NCI-H345 treated with DMSO at 0.1 percent for 48 hours (cell line): Measurements from ENCODE around the gene UAP1.

Source experiments
- DNase-seq: peaks from one replicate; lab custom pipeline; 2025; ENCODE audit not compliant: unreplicated experiment; lab: John Stamatoyannopoulos, UW

The UAP1 gene

DNA sequence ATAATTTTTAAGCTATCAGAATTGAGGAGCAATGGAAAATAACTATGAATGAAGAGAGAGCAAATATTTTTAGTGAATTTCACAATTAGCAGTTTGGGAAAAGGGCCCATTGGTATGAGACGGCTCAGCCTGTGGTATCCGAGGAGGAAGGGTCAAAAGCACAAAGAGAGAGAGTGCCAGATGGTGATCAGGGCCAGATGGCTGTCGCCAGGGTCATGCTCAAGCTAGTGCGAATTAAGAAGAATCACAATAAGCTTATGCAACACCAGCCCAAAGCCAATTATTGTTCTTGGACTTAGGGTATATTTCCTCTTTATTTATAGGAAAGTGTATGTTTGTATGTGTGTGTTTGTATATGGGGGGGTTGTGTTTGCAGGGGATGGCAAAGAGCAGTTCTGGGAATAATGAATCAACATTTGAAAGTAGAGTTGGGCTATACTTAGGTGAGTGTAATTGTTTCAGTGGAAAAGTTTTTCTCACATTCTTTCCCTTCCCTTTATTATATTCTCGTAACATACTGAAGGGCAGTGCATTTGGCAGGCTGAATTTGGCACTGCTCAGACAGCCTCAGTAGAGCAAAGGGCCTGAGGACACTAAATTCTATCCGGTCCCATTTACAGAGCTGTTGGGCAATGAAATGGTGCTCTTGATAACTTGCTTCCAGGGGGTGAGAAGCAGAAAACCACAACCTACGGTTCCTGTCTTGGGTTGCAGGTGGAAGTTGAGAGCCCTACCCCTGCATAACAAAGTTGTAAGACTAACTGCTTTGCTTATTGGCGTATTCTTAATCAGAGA, 51.3 kb downstream of the UAP1 start:
- DNase-seq = no peak

GRCh38 chr1:162616848-162617247, 55.3 kb downstream of the UAP1 start:
- no peak for DNase-seq

DNA sequence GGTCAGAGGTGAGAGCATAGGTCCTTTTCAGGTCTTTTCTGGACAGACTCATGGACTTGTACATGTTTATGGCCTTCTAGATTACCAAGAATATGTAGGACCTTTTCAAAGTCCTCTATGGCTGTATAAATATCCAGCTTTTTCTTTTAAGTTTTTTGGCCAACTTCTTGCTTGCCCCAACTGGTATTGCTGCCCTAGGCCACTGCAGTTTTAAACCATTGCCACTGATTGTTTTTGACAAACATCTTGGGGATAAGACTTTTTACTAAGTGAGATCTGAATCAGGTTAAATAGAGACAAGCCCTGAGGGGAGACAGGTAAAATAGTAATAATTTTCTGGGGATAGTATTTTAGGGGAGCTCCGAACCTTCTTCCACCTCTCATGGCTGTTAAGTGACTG, 56.0 kb downstream of the UAP1 start:
- no peak for DNase-seq

GRCh38 chr1:162619076-162619475, 57.6 kb downstream of the UAP1 start:
- no peak for DNase-seq

DNA sequence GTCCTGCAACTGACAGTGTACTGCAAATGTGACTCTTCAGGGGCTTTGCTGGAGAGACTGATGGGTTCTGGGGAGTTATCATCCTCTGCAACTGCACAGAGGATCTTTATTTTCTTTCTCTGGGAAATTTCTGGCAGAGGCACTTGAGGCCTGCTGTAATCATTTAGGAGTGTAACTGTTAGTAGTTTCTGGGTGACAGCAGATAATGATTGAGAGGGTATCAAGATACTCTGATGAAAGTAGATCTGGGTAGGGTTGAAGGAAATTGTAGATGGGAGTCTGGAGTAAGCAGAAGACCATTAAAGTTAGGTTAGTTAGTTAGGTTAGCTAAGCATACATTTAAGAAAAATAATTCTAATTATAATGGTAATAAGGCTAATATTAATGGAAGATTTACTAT, 59.7 kb downstream of the UAP1 start:
- DNase-seq = no peak

- no peak for DNase-seq
Measured at GRCh38 chr1:162625679-162626078, 64.2 kb downstream of the UAP1 start.

GRCh38 chr1:162626094-162626493, 64.6 kb downstream of the UAP1 start:
- no peak for DNase-seq

GRCh38 chr1:162626761-162627160, 65.2 kb downstream of the UAP1 start:
- no peak for DNase-seq

GRCh38 chr1:162627662-162628296, 66.3 kb downstream of the UAP1 start:
- DNase-seq = no peak

- no peak for DNase-seq
Measured at GRCh38 chr1:162629077-162629627, 67.6 kb downstream of the UAP1 start.

DNA sequence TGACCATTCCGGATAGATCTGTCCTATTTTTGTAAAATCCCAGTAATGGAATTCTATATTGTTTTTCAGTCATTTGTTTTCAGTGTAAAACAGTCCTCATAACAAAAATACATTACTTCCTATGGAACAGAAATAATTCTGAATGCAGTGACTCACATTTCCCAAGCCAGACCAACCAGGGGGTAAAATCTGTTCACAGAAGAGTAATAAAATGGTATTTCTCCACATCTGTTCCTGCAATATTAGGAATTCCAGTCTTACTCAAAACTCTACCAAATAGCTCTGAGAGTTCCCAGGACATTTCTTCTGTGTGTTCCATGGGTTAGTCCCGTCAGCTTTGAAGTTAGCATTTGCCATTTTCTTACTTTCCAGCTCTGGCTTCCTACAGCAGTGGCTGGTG, 68.1 kb downstream of the UAP1 start:
- DNase-seq = no peak

GRCh38 chr1:162631546-162632191, 70.1 kb downstream of the UAP1 start:
- no peak for DNase-seq

- DNase-seq = no peak
Measured at GRCh38 chr1:162632217-162632666, 70.7 kb downstream of the UAP1 start, which contains the start of gene DDR2. Gene DDR2, plus strand, starts transcription at chr1:162632464. Its CDS starts 86,600 bp downstream, at chr1:162719064.

- no peak for DNase-seq
Measured at GRCh38 chr1:162632698-162633080, 71.2 kb downstream of the UAP1 start.

DNA sequence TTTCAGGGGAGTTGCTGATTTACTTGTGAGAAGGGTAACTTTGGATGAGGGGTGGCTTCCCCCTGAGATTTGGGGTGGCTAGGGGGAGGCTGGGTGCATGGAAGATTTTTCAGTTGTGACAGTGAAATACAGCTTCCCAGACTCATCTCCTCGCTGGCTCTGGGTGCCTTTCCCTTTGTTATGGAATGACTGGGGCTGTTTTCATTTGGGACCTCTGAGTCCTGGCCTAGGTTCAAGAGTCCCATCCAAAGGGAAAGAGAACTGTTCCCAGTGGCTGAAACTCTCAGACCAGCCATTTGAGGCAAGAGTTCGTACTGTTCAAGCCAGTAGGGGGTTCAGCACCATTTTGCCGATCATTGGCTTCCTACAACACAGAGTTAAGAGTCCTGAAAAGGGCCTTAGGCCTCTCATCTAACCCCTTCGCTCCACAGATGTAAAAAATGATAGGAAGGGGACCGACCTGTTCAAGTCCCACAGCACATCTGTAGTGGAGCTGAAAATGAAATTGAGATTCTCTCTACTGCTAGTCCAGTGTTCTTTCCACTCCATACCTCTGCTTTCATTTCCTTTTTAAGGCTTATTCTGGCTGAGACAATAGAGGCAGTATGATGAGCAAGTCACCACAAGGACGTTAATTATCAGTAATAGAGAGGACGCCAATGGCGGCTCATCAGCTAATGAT, 71.7 kb downstream of the UAP1 start:
- DNase-seq = no peak

DNA sequence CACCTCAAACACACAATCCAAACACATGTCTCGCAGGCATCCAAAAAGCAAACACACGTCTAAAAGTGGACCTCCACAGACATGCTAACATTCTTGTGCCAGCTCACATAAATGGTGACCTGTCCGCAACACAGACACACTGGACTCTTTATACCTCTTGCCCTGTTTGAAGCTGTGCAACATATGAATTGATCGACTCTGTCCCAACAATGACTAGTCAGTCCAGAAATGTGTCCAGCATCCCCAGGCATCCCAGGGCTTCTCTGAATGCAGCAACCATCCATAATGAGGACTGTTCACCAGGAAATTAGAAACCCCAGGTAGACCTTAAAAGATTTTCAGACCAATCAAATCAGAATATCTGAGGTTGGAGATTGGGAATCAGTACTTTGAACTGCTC, 73.9 kb downstream of the UAP1 start:
- no peak for DNase-seq

DNA sequence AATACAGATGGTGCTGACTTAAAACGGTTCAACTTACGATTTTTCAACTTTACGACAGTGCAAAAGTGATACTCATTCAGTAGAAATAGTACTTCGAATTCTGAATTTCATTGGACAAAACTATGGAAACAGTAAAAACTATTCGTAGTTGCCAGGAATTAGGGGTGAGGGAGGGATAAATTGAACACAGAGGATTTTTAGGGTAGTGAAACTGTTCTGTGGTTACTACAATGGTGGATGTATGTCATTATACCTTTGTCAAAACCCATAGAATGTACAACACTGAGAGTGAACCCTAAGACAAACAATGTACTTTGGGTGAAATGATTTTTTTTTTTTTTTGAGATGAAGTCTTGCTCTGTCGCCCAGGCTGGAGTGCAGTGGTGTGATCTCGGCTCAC, 78.2 kb downstream of the UAP1 start:
- no peak for DNase-seq

DNA sequence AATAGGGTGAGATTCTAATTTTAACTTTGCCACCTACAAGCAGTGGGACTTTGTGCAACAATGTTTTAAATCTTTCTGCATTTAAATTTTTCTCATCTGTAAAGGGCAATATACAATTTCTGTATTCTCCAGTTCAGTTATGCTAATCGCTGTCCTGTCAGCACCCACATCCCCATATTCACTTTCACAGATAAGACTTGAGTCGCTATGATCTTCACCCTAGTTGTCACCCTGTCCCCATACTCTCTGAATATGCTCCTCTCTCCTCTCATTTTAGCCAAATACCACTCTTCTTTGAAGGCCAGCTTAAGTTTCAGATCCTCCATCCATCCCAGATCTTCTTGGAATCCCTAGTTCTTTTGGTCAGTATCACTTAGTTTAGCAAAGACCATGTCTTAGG, 79.6 kb downstream of the UAP1 start:
- DNase-seq = no peak

DNA sequence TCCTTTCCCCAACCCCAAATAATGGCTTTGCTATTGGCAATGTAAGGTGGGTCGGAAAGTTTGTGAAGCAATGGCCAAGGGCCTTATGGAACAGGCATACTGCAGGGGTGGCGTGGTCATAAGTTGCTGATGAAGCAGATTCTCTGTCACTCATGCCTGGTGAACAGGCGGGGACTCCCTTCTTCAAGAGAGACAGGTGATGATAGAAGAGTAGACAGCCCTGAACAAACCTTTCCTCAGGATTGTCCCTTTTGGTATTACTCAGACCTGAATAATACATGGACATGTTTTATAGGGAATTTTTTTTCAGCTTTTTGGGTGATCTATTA, 83.4 kb downstream of the UAP1 start:
- no peak for DNase-seq

- no peak for DNase-seq
Measured at GRCh38 chr1:162645666-162646065, 84.1 kb downstream of the UAP1 start.

GRCh38 chr1:162649583-162649982, 88.1 kb downstream of the UAP1 start:
- no peak for DNase-seq
